22Rv1 (cell line): ENCODE measurements around the gene CPN2.
A peak's percentile ranks its signal among the peaks of the same experiment; 100 is the strongest.

ENCODE experiments used
- CTCF ChIP-seq: fragments of 450-650 bp; IDR thresholded peaks from 2 replicates; pipeline ENCODE4 v1.5.1; 2017; ENCODE audit warnings: mild to moderate bottlenecking
- ZFX ChIP-seq: fragments of 450-650 bp; IDR thresholded peaks from 2 replicates; pipeline ENCODE4 v1.6.1; 2017; ENCODE audit warnings: antibody characterized with exemption, borderline replicate concordance

- peak; percentile 30 for TF ChIP-seq CTCF
- TF ChIP-seq ZFX, result no peak
Measured at GRCh38 chr3:194313560-194314387, 37.4 kb downstream of the CPN2 start.
